ENCODE results near the gene KRTAP4-4.
"Not testable (repeated sequence)": the region's sequence is repeated elsewhere in the genome, so short reads cannot be mapped to it uniquely, and the experiment has no call there.

KRTAP4-4 gene

GRCh38 chr17:41149652-41149985, 10.9 kb downstream of the KRTAP4-4 start, which contains the start of gene KRTAP4-5:
Gene KRTAP4-5 (minus strand): TSS chr17:41149825. CDS start chr17:41149767, 58 bp downstream.
- H3K79me2 ChIP-seq (ENCODE audit: low read length): no peaks in the 10 kb centered on the region
- no peak within 1 kb of the TSS for H3K4me2 ChIP-seq (ENCODE audit: low read depth, low read length)
- H3K27me3 ChIP-seq (replicated peaks; ENCODE audit: insufficient read depth, low read length): no peaks in the 10 kb centered on the region
- no peaks in the 10 kb centered on the region for H3K36me3 ChIP-seq (replicated peaks; ENCODE audit: insufficient read depth, low read length)
- H3F3A ChIP-seq (ENCODE audit: insufficient read depth, low read length): no peaks in the 10 kb centered on the region
- H3K4me1 ChIP-seq (ENCODE audit: low read length): no peaks in the 10 kb centered on the region
- no peaks in the 10 kb centered on the region for H4K20me1 ChIP-seq (ENCODE audit: insufficient read depth, low read length)
- no peak within 1 kb of the TSS for H3K9ac ChIP-seq (ENCODE audit: low read length)
- H3K9me3 ChIP-seq (replicated peaks; ENCODE audit: insufficient read depth, low read length): no peaks in the 10 kb centered on the region
- TF ChIP-seq EZH2phosphoT487 (IDR thresholded peaks at IDR 0.05; ENCODE audit: low read length) (no peak), CTCF (IDR thresholded peaks at IDR 0.05; ENCODE audit: low read length) (no peak), EZH2 (optimal IDR thresholded peaks at IDR 0.05; ENCODE audit: low read depth, low read length) (no peak)
- DNase-seq: no peak
- no peak within 1 kb of the TSS for H3K4me3 ChIP-seq (ENCODE audit: low read length)
- no peak within 1 kb of the TSS for H2AFZ ChIP-seq (ENCODE audit: low read length)
- no peak within 1 kb of the TSS for H3K27ac ChIP-seq (ENCODE audit: low read length)
- no peaks in the 10 kb centered on the region for H3K9me2 ChIP-seq (replicated peaks; ENCODE audit: insufficient read depth, low read length)

DNA sequence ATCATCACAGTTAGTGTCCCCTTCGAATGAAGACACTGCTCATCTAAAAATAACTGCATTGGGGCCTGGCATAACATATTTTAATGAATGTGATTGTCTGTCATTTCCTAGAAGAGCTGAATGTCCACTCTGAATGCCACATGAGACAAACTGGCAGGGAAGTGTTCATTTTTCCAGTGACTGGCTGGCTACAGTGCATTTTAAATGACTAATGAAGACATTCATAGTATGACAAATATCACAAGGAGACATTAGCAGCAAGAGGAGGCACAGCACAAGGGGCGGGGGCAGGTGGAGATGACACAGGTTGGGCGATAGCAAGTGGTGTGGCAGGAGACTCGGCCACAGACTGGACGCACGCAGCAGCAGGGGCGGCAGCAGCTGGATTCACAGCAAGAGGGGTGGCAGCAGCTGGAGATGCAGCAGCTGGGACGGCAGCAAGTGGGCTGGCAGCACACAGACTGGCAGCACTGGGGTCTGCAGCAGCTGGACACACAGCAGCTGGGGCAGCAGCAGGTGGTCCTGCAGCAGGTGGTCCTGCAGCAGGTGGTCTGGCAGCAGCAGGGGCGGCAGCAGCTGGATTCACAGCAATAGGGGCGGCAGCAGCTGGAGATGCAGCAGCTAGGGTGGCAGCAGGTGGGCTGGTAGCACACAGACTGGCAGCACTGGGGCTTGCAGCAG, 11.4 kb downstream of the KRTAP4-4 start:
- H3K79me2 ChIP-seq (ENCODE audit: low read length); H3K9me3 ChIP-seq (replicated peaks; ENCODE audit: insufficient read depth, low read length); H3K27me3 ChIP-seq (replicated peaks; ENCODE audit: insufficient read depth, low read length); H3F3A ChIP-seq (ENCODE audit: insufficient read depth, low read length); H3K4me1 ChIP-seq (ENCODE audit: low read length); DNase-seq; H3K4me3 ChIP-seq (ENCODE audit: low read length); H3K4me2 ChIP-seq (ENCODE audit: low read depth, low read length); H4K20me1 ChIP-seq (ENCODE audit: insufficient read depth, low read length); H3K36me3 ChIP-seq (replicated peaks; ENCODE audit: insufficient read depth, low read length); H3K9me2 ChIP-seq (replicated peaks; ENCODE audit: insufficient read depth, low read length); H2AFZ ChIP-seq (ENCODE audit: low read length); H3K9ac ChIP-seq (ENCODE audit: low read length); H3K27ac ChIP-seq (ENCODE audit: low read length): not testable (repeated sequence)

GRCh38 chr17:41147531-41148204, 12.9 kb downstream of the KRTAP4-4 start:
- H3K27ac ChIP-seq (ENCODE audit: low read length): no peak overlapping the region

More at GRCh38 chr17:41147531-41148204, 12.9 kb downstream of the KRTAP4-4 start:
- DNase-seq: no peak
- Histone ChIP-seq H3F3A (ENCODE audit: insufficient read depth, low read length) (no peaks in the 10 kb centered on the region), H3K27me3 (replicated peaks; ENCODE audit: insufficient read depth, low read length) (no peaks in the 10 kb centered on the region), H2AFZ (ENCODE audit: low read length) (no peak overlapping the region), H3K4me2 (ENCODE audit: low read depth, low read length) (no peak overlapping the region), H3K4me3 (ENCODE audit: low read length) (no peak overlapping the region), H3K9me2 (replicated peaks; ENCODE audit: insufficient read depth, low read length) (no peaks in the 10 kb centered on the region), H3K4me1 (ENCODE audit: low read length) (no peaks in the 10 kb centered on the region), H3K79me2 (ENCODE audit: low read length) (no peaks in the 10 kb centered on the region), H4K20me1 (ENCODE audit: insufficient read depth, low read length) (no peaks in the 10 kb centered on the region), H3K9ac (ENCODE audit: low read length) (no peak overlapping the region), H3K36me3 (replicated peaks; ENCODE audit: insufficient read depth, low read length) (no peaks in the 10 kb centered on the region), H3K9me3 (replicated peaks; ENCODE audit: insufficient read depth, low read length) (no peaks in the 10 kb centered on the region)
- TF ChIP-seq CTCF (IDR thresholded peaks at IDR 0.05; ENCODE audit: low read length) (no peak), EZH2 (optimal IDR thresholded peaks at IDR 0.05; ENCODE audit: low read depth, low read length) (no peak), EZH2phosphoT487 (IDR thresholded peaks at IDR 0.05; ENCODE audit: low read length) (no peak)
